H1 (cell line): ENCODE results near the gene OLAH. TPM values are rescaled to one million over a fixed set of nuclear protein-coding genes. Genes with fewer than 3 reads are reported as not detected.

Source experiments
- CREB1 ChIP-seq: IDR thresholded peaks from 2 replicates; pipeline ENCODE4 v1.6.1; 2012; ENCODE audit warnings: inconsistent platforms
- EZH2 ChIP-seq: fragments of 200-600 bp; sonication (generic); IDR thresholded peaks from 2 replicates; pipeline ENCODE4 v1.7.1; 2012; ENCODE audit warnings: low read depth, mild to moderate bottlenecking, moderate library complexity, low read length, inconsistent platforms; ENCODE audit not compliant: severe bottlenecking
- HDAC6 ChIP-seq: IDR thresholded peaks from one replicate; pipeline ENCODE4 v1.7.1; 2012; ENCODE audit warnings: low read depth, mild to moderate bottlenecking, inconsistent platforms, low read length, moderate library complexity
- JUN ChIP-seq: IDR thresholded peaks from 2 replicates; pipeline ENCODE4 v1.6.1; 2011; ENCODE audit warnings: low read depth, mild to moderate bottlenecking, improper control_type of control experiment, low read length
- NRF1 ChIP-seq: IDR thresholded peaks from 2 replicates; pipeline ENCODE4 v1.6.1; 2011; ENCODE audit warnings: mild to moderate bottlenecking, low read depth, low read length, improper control_type of control experiment
- RXRA ChIP-seq: IDR thresholded peaks from 2 replicates; pipeline ENCODE4 v1.6.1; 2011; ENCODE audit warnings: low read depth, mild to moderate bottlenecking, low read length, moderate library complexity; ENCODE audit not compliant: insufficient read depth
- SP2 ChIP-seq: IDR thresholded peaks from 2 replicates; pipeline ENCODE4 v1.6.1; 2012; ENCODE audit warnings: mild to moderate bottlenecking, low read length, inconsistent platforms
- polyA plus RNA-seq, 7 experiments: library from polyadenylated mRNA; depleted of rRNA in 3 of 7; stranded (reverse) in 5 of 7; unstranded in 2 of 7; fragments of >200 nt in 5 of 7; fragments of 200-250 nt in 2 of 7; gene quantifications; 1 replicate in 5 of 7; 2 replicates in 1 of 7; 4 replicates in 1 of 7; pipeline versions ENCODE4 v1.2.1 to v1.2.3, GENCODE V29; 2011 to 2013; ENCODE audit warnings: missing spikeins in 2 of 7, mixed read lengths in 2 of 7
- total RNA-seq: library from RNA; stranded (reverse); fragmentation: NEBNext Ultra II Directional; extraction: Animal tissue kit (Norgen Biotek cat#: 25700); gene quantifications from 2 replicates; pipeline ENCODE4 v1.2.1, GENCODE V29; 2021

OLAH gene
- total and polyA plus RNA-seq, 2 of the 8 experiments (the other 6 are each of a cell fraction or from before 2014, with no cell fraction given) = not detected

GRCh38 chr10:15045380-15045779, 1.6 kb downstream of the OLAH start (continued):
- TF ChIP-seq EZH2 = no peak
- no peak for TF ChIP-seq HDAC6
- TF ChIP-seq RXRA = no peak
- TF ChIP-seq NRF1 = no peak
- TF ChIP-seq JUN = no peak
- TF ChIP-seq CREB1 = no peak
- no peak for TF ChIP-seq SP2
